Nephron (organoid): Measurements from ENCODE around the gene MLXIPL.

ENCODE experiments used
- H3K27ac Mint-ChIP-seq, 3 experiments: 2 replicates each; pipeline ENCODE4 v1.8.0; 2020; ENCODE audit warnings: mixed read lengths in 3 of 3, mild to moderate bottlenecking in 2 of 3, moderate library complexity in 1 of 3
- H3K27me3 Mint-ChIP-seq: 2 replicates; pipeline ENCODE4 v1.8.0; 2021; ENCODE audit warnings: low read depth, mild to moderate bottlenecking, moderate library complexity, mixed read lengths
- H3K36me3 Mint-ChIP-seq: 2 replicates; pipeline ENCODE4 v1.8.0; 2020; ENCODE audit warnings: low read depth, mixed read lengths
- H3K4me1 Mint-ChIP-seq: 2 replicates; pipeline ENCODE4 v1.8.0; 2020; ENCODE audit warnings: mixed read lengths
- H3K4me3 Mint-ChIP-seq, 3 experiments: 2 replicates each; pipeline ENCODE4 v1.8.0; 2020; ENCODE audit warnings: mild to moderate bottlenecking in 3 of 3, mixed read lengths in 3 of 3, moderate library complexity in 2 of 3
- H3K9me3 Mint-ChIP-seq: 2 replicates; pipeline ENCODE4 v1.8.0; 2020; ENCODE audit warnings: mixed read lengths
- CTCF ChIP-seq, 3 experiments: fragments of 200-600 bp; sonication (generic); IDR thresholded peaks; one replicate each; pipeline ENCODE4 v1.5.0; 2021; ENCODE audit warnings: antibody characterized with exemption in 3 of 3; ENCODE audit not compliant: unreplicated experiment in 3 of 3

Gene MLXIPL

DNA sequence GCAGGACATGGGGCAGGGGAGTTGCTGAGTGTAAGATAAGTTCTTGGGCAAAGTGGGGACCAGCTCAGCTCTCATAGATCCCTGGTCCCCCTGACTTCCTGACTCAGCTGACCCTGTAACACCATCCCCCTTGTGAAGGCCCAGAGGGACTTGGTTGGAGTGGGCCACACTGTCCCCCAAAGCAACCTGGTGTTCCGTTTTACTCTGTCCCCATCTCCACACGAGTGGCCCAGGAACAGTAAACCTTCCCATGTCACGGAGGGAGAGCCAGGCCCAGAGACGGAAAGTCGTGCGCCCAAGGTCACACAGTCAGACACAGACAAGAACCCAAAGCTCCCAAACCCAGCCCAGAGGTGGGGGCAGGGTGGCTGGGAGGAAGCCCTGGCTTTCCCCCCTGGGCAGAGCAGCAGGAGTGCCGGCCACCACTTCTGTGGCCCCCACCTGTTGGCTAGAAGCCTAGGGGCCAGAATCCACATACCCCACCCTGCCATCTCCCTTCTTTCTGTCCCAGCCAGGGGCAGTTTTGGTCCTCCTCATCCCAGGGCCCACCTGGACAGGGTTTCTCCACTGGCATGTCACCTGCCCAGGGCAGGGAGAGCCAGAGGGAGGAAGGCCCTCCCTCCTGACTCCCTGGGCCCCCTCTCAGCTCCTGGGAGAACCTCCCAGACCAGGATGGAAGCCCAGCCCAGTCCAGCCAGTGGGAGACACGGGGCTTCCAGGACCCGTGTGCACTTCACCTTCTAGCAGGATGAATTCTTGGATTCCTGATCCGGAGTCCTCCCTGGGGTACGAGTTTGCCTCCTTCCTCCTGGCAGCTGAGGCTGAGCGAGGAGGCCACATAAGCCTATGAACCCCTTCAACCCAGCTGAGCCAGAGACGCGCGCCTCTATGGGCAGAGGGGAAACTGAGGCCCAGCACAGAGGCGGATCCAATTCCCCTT is 22.7 kb upstream of the MLXIPL start:
- Mint-ChIP-seq H3K4me1 (no peaks in the 10 kb centered on the region), H3K27ac (no peak overlapping the region), H3K9me3 (no peaks in the 10 kb centered on the region), H3K4me3 (peak overlapping the region in 2 of 3 experiments; percentile 46 to 53), H3K27me3 (peaks cover 90% of the 10 kb centered on the region), H3K36me3 (no peaks in the 10 kb centered on the region)
- TF ChIP-seq CTCF (IDR thresholded peaks at IDR 0.05; ENCODE audit: unreplicated experiment in 3 of 3), result no peak

DNA sequence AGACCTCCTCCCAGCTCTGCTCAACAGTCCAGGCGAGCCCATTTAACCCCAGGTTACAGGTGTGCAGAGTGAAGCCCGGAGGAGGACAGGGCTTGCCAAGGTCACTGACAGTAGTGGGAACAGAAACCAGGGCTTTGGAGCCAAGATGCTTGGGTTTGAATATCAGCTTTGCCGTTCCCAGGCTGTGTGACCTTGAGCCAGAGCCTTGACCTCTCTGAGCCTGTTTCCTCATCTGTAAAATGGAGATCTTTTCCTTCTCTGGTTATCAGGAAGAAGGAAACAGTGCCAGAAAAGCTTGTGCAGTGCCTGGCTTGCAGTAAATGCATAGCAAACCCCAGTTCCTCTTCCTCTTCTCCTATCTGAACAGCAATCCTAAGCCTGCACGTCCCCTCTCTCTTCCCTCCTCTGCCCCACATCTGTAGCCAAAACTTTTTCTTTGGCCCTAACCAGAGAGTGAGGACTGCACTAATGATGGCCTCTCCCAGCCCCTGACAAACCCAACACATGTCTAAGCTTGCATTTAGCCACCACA is 21.4 kb upstream of the MLXIPL start:
- no peaks in the 10 kb centered on the region for H3K4me1 Mint-ChIP-seq
- H3K27me3 Mint-ChIP-seq, result peaks cover 77% of the 10 kb centered on the region
- no peak overlapping the region for H3K4me3 Mint-ChIP-seq
- H3K36me3 Mint-ChIP-seq, result no peaks in the 10 kb centered on the region
- H3K27ac Mint-ChIP-seq, result no peak overlapping the region
- H3K9me3 Mint-ChIP-seq, result no peaks in the 10 kb centered on the region
- TF ChIP-seq CTCF (IDR thresholded peaks at IDR 0.05; ENCODE audit: unreplicated experiment in 3 of 3), result no peak

GRCh38 chr7:73644688-73645286 is 20.5 kb upstream of the MLXIPL start:
- Mint-ChIP-seq H3K9me3 (no peaks in the 10 kb centered on the region), H3K36me3 (no peaks in the 10 kb centered on the region), H3K4me3 (no peak overlapping the region), H3K27ac (no peak overlapping the region), H3K27me3 (peaks cover 68% of the 10 kb centered on the region), H3K4me1 (no peaks in the 10 kb centered on the region)
- TF ChIP-seq CTCF (IDR thresholded peaks at IDR 0.05; ENCODE audit: unreplicated experiment in 3 of 3), result no peak

- no peak overlapping the region for H3K27ac Mint-ChIP-seq
- H3K27me3 Mint-ChIP-seq, result peaks cover 58% of the 10 kb centered on the region
- no peak for TF ChIP-seq CTCF (IDR thresholded peaks at IDR 0.05; ENCODE audit: unreplicated experiment in 3 of 3)
- H3K4me1 Mint-ChIP-seq, result no peaks in the 10 kb centered on the region
- peaks cover 4% of the 10 kb centered on the region for H3K9me3 Mint-ChIP-seq
- no peak overlapping the region for H3K4me3 Mint-ChIP-seq
- H3K36me3 Mint-ChIP-seq, result no peaks in the 10 kb centered on the region
Measured at GRCh38 chr7:73642834-73643233, 18.5 kb upstream of the MLXIPL start.

- H3K27me3 Mint-ChIP-seq, result peaks cover 19% of the 10 kb centered on the region
- H3K4me1 Mint-ChIP-seq, result no peaks in the 10 kb centered on the region
- TF ChIP-seq CTCF (IDR thresholded peaks at IDR 0.05; ENCODE audit: unreplicated experiment in 3 of 3), result no peak
- no peaks in the 10 kb centered on the region for H3K36me3 Mint-ChIP-seq
- no peak overlapping the region for H3K4me3 Mint-ChIP-seq
- H3K27ac Mint-ChIP-seq, result no peak overlapping the region
- H3K9me3 Mint-ChIP-seq, result peaks cover 4% of the 10 kb centered on the region
Measured at GRCh38 chr7:73638911-73639310, 14.6 kb upstream of the MLXIPL start.
